GM19438 (cell line): ENCODE results near the gene ADAMTSL3.
"Not testable (repeated sequence)": the region's sequence is repeated elsewhere in the genome, so short reads cannot be mapped to it uniquely, and the experiment has no call there.

ENCODE experiments used
- ATAC-seq: cut with Tn5 transposase; IDR thresholded peaks from one replicate; pipeline ENCODE4 v1.9.1; 2021; ENCODE audit warnings: low read depth; ENCODE audit not compliant: unreplicated experiment

The ADAMTSL3 gene

DNA sequence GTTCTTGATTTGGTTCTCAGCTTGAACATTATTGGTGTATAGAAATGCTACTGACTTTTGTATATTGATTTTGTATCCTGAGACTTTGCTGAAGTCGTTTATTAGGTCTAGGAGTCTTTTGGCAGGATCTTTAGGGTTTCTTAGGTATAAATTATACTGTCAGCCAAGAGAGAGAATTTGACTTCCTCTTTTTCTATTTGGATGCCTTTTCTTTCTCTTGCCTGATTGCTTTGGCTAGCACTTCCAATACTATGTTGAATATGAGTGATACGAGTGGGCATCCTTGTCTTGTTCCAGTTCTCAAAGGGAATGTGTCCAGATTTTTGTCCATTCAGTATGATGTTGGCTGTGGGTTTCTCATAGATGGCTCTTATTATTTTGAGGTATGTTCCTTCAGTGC lies 409.8 kb downstream of the ADAMTSL3 start:
- not testable (repeated sequence) for ATAC-seq

DNA sequence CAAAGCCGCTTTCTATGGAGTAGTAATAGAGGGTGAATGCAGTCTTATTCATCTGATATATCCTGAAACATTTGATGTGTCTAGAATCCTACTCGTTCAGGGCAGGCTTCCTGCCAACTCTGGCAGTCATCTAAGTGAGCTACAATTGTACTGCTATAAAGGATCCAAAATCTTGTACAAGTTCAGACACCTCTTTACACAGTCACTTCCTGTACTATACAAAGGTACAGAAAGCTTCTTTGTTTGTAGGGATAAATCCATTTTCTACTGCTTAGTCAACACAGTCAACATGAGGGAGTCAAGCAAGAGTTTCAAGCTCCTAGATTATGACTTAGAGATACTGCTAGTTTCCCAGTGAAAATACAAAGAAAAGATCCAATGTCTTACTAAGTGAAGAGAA lies 414.8 kb downstream of the ADAMTSL3 start:
- ATAC-seq: not testable (repeated sequence)

DNA sequence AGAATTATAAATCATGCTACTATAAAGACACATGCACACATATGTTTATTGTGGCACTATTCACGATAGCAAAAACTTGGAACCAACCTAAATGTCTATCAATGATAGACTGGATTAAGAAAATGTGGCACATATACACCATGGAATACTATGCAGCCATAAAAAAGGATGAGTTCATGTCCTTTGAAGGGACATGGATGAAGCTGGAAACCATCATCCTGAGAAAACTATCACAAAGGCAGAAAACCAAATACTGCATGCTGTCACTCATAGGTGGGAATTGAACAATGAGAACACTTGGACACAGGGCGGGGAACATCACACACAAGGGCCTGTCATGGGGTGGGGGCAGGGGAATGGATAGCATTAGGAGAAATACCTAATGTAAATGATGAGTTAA lies 424.1 kb downstream of the ADAMTSL3 start:
- ATAC-seq: not testable (repeated sequence)

DNA sequence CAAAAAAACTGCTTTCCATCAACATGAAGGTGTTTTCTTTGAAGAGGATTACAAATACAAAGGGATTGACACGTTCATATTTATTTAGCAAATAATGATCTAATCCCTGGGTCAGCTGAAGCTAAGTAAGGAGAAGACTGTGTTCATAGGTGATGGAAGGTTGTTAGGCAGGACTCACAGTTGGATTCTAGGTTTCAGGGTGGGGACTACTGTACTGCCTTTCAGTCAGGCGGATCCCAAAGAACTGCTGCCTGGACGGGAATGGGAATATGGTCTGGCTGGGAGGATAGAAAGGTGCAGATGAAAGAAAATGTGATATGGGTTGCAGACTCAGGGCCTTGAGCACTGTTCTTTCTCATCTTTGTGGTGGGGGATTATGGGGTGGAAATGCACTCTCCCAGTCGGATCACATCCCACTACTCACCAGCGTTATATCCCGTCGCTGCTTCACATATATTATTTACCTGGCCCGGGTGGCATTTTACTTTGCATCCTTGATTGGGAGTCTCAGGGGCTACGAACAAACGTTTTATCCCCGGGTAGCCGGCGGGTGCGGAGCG lies 425.5 kb downstream of the ADAMTSL3 start:
- ATAC-seq: not testable (repeated sequence)

DNA sequence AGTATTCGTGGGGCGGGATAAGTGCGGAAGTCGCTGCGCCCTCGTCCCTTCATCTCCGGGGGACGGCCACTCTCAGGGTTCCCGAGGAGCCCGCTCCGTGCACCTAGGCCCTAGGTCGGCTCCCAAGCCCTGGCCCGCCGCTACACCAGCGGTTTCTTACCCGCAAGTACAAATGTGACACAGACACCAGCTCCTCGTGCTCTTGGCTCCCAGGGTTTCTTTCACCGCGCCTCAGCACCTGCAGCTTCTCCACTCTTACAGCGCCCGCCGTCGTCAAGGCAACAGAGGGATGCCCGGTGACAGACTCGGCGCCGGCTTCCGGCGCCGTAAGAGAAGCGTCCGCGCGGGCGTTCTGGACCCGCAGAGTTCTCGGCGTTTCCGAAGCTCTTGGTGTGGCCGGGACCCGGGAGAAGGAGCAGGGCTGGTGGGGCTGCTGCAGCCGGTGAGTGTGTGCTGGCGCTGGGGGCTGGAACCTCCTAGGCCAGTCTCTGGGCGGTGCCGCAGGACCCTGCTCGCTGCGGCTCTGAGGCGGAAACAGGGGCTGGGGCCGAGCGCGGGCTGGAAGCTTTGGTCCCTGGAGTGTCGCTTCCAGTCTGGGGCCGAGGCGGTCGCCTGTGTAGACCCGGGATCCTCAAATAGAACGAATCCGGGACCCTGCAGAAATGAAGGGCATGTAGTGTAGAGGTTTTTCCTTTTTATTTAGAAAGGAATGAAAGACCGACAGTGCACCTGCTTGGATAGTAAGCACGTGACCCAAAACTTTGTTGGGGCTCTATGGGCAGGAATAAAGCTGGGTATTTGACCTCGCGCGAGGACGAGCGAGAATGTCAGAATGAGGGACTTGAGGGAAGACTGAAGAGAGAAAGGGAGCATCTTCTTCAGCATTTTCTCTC lies 426.2 kb downstream of the ADAMTSL3 start:
- ATAC-seq: peak; percentile 92

DNA sequence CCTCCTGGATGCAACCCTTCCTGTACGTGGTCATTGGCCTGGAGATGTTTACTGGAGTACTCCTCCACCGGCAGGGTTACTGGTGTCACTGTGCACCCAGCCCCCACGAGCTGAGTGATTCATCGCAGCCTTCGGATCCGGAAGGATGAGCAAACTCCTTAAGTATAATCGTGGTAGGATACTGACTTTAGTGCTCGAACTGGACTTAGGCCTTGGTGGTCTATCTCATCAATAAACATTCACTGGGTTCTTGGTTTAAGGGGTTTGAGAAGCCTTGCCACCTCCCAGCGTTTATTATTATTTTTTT lies 426.8 kb downstream of the ADAMTSL3 start:
- not testable (repeated sequence) for ATAC-seq

GRCh38 chr15:84081391-84082168 lies 427.7 kb downstream of the ADAMTSL3 start:
- ATAC-seq: no peak

GRCh38 chr15:84082739-84083138 lies 428.8 kb downstream of the ADAMTSL3 start:
- ATAC-seq: no peak

- ATAC-seq: not testable (repeated sequence)
Measured at GRCh38 chr15:84086071-84086470, 432.1 kb downstream of the ADAMTSL3 start.
